ENCODE results near the gene SNORC. TPM values are rescaled to one million over a fixed set of nuclear protein-coding genes. Genes with fewer than 3 reads are reported as not detected.
A peak's percentile ranks its signal among the peaks of the same experiment; 100 is the strongest.

The SNORC gene
- total and polyA plus RNA-seq, 4 donors: 0.63 to 2.1 (median 1.3) TPM

- Histone ChIP-seq H3K4me1 (ENCODE audit: control insufficient read depth in 5 of 5, insufficient read depth in 5 of 5, low read length in 5 of 5) (peaks cover 0 to 16% (median 4%) of the 10 kb centered on the region in 5 donors), H3K9me3 (ENCODE audit: control insufficient read depth in 4 of 4, insufficient read depth in 3 of 4, low read length in 3 of 4) (peaks cover 0 to 6% (median 0%) of the 10 kb centered on the region in 4 donors), H3K9ac (ENCODE audit: insufficient read depth in 1 of 2, low read length in 2 of 2) (no peak overlapping the region), H3K36me3 (ENCODE audit: control insufficient read depth in 4 of 4, insufficient read depth in 4 of 4, low read length in 4 of 4) (no peaks in the 10 kb centered on the region), H3K4me3 (no peak overlapping the region), H3K27me3 (ENCODE audit: control insufficient read depth in 3 of 3, insufficient read depth in 3 of 3, low read length in 2 of 3) (peaks cover 10 to 35% (median 33%) of the 10 kb centered on the region in 3 donors), H3K27ac (ENCODE audit: low read depth in 1 of 2, low read length in 1 of 2) (no peak overlapping the region)
- ATAC-seq (ENCODE audit: insufficient read depth, low FRiP score) (no peak), DNase-seq (peak in 1 of 3 donors; percentile 17)
- 10% methylated on average over 13 of the region's 13 CpGs for WGBS, 2 donors
- TF ChIP-seq, protein P1, sequence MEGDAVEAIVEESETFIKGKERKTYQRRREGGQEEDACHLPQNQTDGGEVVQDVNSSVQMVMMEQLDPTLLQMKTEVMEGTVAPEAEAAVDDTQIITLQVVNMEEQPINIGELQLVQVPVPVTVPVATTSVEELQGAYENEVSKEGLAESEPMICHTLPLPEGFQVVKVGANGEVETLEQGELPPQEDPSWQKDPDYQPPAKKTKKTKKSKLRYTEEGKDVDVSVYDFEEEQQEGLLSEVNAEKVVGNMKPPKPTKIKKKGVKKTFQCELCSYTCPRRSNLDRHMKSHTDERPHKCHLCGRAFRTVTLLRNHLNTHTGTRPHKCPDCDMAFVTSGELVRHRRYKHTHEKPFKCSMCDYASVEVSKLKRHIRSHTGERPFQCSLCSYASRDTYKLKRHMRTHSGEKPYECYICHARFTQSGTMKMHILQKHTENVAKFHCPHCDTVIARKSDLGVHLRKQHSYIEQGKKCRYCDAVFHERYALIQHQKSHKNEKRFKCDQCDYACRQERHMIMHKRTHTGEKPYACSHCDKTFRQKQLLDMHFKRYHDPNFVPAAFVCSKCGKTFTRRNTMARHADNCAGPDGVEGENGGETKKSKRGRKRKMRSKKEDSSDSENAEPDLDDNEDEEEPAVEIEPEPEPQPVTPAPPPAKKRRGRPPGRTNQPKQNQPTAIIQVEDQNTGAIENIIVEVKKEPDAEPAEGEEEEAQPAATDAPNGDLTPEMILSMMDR (IDR thresholded peaks at IDR 0.05; ENCODE audit: control extremely low read depth, extremely low read depth): no peak
Observed at GRCh38 chr2:232926431-232926939, 56.4 kb downstream of the SNORC start.

DNA sequence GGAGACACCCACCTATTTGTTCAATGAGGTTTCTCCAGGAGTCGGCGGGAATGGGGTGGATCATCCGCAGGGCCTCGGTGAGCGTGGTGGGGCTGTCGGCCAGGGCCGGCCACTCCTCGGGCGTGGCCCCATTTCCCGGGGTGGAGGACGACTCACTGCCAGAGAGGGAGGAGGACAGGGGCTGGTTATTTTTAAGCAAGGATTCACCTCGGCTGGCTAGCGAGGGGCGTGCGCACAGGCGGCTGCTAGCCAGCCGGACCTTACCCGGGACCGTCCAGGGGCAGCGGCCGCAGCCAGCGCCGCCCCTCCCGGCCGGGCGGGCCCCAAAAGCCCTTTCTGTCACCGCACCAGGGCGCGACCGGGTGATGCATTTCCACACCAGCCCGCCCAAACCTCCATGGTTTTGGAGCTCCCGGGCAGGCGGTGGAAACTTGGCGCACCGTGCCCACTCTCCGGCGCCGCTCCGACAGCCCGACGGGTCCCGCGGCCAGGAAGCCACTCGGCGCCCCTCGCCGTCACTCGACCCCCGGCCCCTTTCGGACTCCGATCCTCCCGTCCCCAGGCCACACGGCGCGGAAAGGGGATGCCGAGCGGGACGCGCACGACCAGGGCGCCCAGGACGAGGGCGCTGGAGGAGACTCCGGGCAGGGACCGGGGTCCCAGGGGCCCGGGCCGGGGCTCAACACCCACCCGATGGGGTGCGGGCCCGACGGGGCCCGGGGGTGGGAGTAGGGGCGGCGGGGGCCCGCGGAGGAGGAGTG, 57.1 kb downstream of the SNORC start:
- WGBS, 2 donors: 2 to 3% methylated on average over 58 to 76 of the region's 76 CpGs

GRCh38 chr2:232927793-232928550, 57.9 kb downstream of the SNORC start:
- H3K4me1 ChIP-seq (ENCODE audit: control insufficient read depth in 5 of 5, insufficient read depth in 5 of 5, low read length in 5 of 5): peaks cover 0 to 16% (median 4%) of the 10 kb centered on the region in 5 donors
- H3K27ac ChIP-seq (ENCODE audit: low read depth in 1 of 2, low read length in 1 of 2): no peak overlapping the region
- DNase-seq: peak in 1 of 3 donors; percentile 47
- ATAC-seq (ENCODE audit: insufficient read depth, low FRiP score): no peak
- TF ChIP-seq, protein P1 (IDR thresholded peaks at IDR 0.05; ENCODE audit: control extremely low read depth, extremely low read depth): no peak
- H3K36me3 ChIP-seq (ENCODE audit: control insufficient read depth in 4 of 4, insufficient read depth in 4 of 4, low read length in 4 of 4): no peaks in the 10 kb centered on the region
- peaks cover 0 to 6% (median 0%) of the 10 kb centered on the region in 4 donors for H3K9me3 ChIP-seq (ENCODE audit: control insufficient read depth in 4 of 4, insufficient read depth in 3 of 4, low read length in 3 of 4)
- no peak overlapping the region for H3K9ac ChIP-seq (ENCODE audit: insufficient read depth in 1 of 2, low read length in 2 of 2)
- WGBS, 2 donors: 1 to 2% methylated on average over 45 to 114 of the region's 114 CpGs
- H3K27me3 ChIP-seq (ENCODE audit: control insufficient read depth in 3 of 3, insufficient read depth in 3 of 3, low read length in 2 of 3): peaks cover 10 to 34% (median 33%) of the 10 kb centered on the region in 3 donors
- no peak overlapping the region for H3K4me3 ChIP-seq

More for the DNA sequence above, 57.1 kb downstream of the SNORC start:
- peaks cover 10 to 34% (median 33%) of the 10 kb centered on the region in 3 donors for H3K27me3 ChIP-seq (ENCODE audit: control insufficient read depth in 3 of 3, insufficient read depth in 3 of 3, low read length in 2 of 3)
- no peak overlapping the region for H3K27ac ChIP-seq (ENCODE audit: low read depth in 1 of 2, low read length in 1 of 2)
- peaks cover 0 to 16% (median 4%) of the 10 kb centered on the region in 5 donors for H3K4me1 ChIP-seq (ENCODE audit: control insufficient read depth in 5 of 5, insufficient read depth in 5 of 5, low read length in 5 of 5)
- no peaks in the 10 kb centered on the region for H3K36me3 ChIP-seq (ENCODE audit: control insufficient read depth in 4 of 4, insufficient read depth in 4 of 4, low read length in 4 of 4)
- ATAC-seq (ENCODE audit: insufficient read depth, low FRiP score) (no peak), DNase-seq (no peak)
- H3K4me3 ChIP-seq: no peak overlapping the region
- H3K9ac ChIP-seq (ENCODE audit: insufficient read depth in 1 of 2, low read length in 2 of 2): no peak overlapping the region
- TF ChIP-seq, protein P1 (IDR thresholded peaks at IDR 0.05; ENCODE audit: control extremely low read depth, extremely low read depth): no peak
- peaks cover 0 to 6% (median 0%) of the 10 kb centered on the region in 4 donors for H3K9me3 ChIP-seq (ENCODE audit: control insufficient read depth in 4 of 4, insufficient read depth in 3 of 4, low read length in 3 of 4)

Small RNAs within 50 kb of the gene (small RNA-seq; reads per million reads assigned to genes)
- not detected for gene RF00019 (ENCODE audit: low replicate concordance)

Other genes starting within 250 kb of the SNORC start
- 1 to 10 TPM; 2.2 to 8.6 TPM for gene EFHD1, start 236.7 kb upstream of the SNORC start, total RNA-seq
- 1 to 10 TPM; 2.3 to 7.4 TPM for gene EFHD1, start 236.7 kb upstream of the SNORC start, polyA plus RNA-seq
- gene GIGYF2, start 172.9 kb upstream of the SNORC start, total RNA-seq: 100 to 1,000 TPM in 1 of 2 donors, 10 to 100 TPM in 1; 55.6 to 145 TPM
- 10 to 100 TPM; 15.9 to 19.0 TPM for gene GIGYF2, start 172.9 kb upstream of the SNORC start, polyA plus RNA-seq
- 1 to 10 TPM in 1 of 2 donors, not detected in 1; 1.8 TPM for gene KCNJ13, start 93.7 kb upstream of the SNORC start, total RNA-seq
- not detected for gene KCNJ13, start 93.7 kb upstream of the SNORC start, polyA plus RNA-seq
- 1 to 10 TPM; 1.9 to 2.4 TPM for gene NGEF, start 143.0 kb downstream of the SNORC start, total RNA-seq
- 1 to 10 TPM in 1 of 2 donors, under 1 TPM in 1; 0.35 to 1.0 TPM for gene NGEF, start 143.0 kb downstream of the SNORC start, polyA plus RNA-seq
- not detected for gene NEU2, start 162.4 kb downstream of the SNORC start, total RNA-seq
- gene NEU2, start 162.4 kb downstream of the SNORC start, polyA plus RNA-seq: not detected
- 10 to 100 TPM; 24.9 to 26.1 TPM for gene INPP5D, start 190.1 kb downstream of the SNORC start, total RNA-seq
- 10 to 100 TPM in 1 of 2 donors, 1 to 10 TPM in 1; 7.6 to 25.8 TPM for gene INPP5D, start 190.1 kb downstream of the SNORC start, polyA plus RNA-seq